Gastroesophageal sphincter (tissue), 4 donors: Measurements from ENCODE around the gene CFAP46. TPM values are rescaled to one million over a fixed set of nuclear protein-coding genes. Genes with fewer than 3 reads are reported as not detected.

Experiments used
- ATAC-seq: fragments of 150-250 bp; one replicate; pipeline ENCODE4 v1.9.1; 2016; ENCODE audit warnings: mild to moderate bottlenecking, moderate library complexity
- H3K27ac ChIP-seq, 4 donors: fragments of 200-600 bp; sonication (generic) in 3 of 4; 1 replicate in 3 of 4; 2 replicates in 1 of 4; pipeline ENCODE4 v1.5.1; 2016 to 2019
- H3K27me3 ChIP-seq: fragments of 200-600 bp; sonication (generic); one replicate; pipeline ENCODE4 v1.5.1; 2019
- H3K36me3 ChIP-seq, 2 donors: fragments of 200-600 bp; sonication (generic); one replicate each; pipeline ENCODE4 v1.5.1; 2019; ENCODE audit warnings: control low read depth in 1 of 2
- H3K4me1 ChIP-seq, 3 donors: fragments of 200-600 bp; sonication (generic); 1 replicate in 2 of 3; 2 replicates in 1 of 3; pipeline ENCODE4 v1.5.1; 2016 to 2019; ENCODE audit warnings: control low read depth in 2 of 3
- H3K4me3 ChIP-seq, 2 donors: fragments of 200-600 bp; sonication (generic); one replicate each; pipeline ENCODE4 v1.5.1; 2019; ENCODE audit warnings: mild to moderate bottlenecking in 1 of 2, moderate library complexity in 1 of 2
- H3K9me3 ChIP-seq, 3 donors: fragments of 200-600 bp; sonication (generic); one replicate each; pipeline ENCODE4 v1.5.1; 2017 to 2019; ENCODE audit warnings: control low read depth in 2 of 3
- EP300 ChIP-seq: sonication (generic); formaldehyde crosslinking; IDR thresholded peaks from one replicate; pipeline ENCODE4 v1.6.1; 2017; ENCODE audit warnings: antibody characterized with exemption, mild to moderate bottlenecking
- POLR2A ChIP-seq, 2 donors: fragments of 450-650 bp; IDR thresholded peaks; one replicate each; pipeline ENCODE4 v1.6.1; 2017; ENCODE audit warnings: antibody characterized with exemption in 2 of 2, mild to moderate bottlenecking in 2 of 2, moderate library complexity in 1 of 2
- POLR2AphosphoS5 ChIP-seq: sonication (generic); formaldehyde crosslinking; IDR thresholded peaks from one replicate; pipeline ENCODE4 v1.6.1; 2017; ENCODE audit warnings: antibody characterized with exemption
- WGBS, 2 donors: methylation state at CpG; one replicate each; pipeline ENCODE4 v1.1.5; 2018; ENCODE audit warnings: low coverage in 1 of 2; 5-methylcytosine and 5-hydroxymethylcytosine counted together
- total RNA-seq, 4 donors: library from RNA; depleted of rRNA; stranded (reverse); fragments of >200 nt; gene quantifications; one replicate each; pipeline ENCODE4 v1.1.0, GENCODE V29; 2016
- TF ChIP-seq, protein P1 (sequence below), 4 experiments: fragments of 200-600 bp in 2 of 4; fragments of 450-650 bp in 2 of 4; sonication (generic) in 1 of 4; IDR thresholded peaks; one replicate each; pipeline ENCODE4 v1.5.1; 2017 to 2019; ENCODE audit warnings: antibody characterized with exemption in 4 of 4, mild to moderate bottlenecking in 2 of 4, moderate library complexity in 2 of 4

Gene CFAP46
- total RNA-seq, 4 donors from 2014 or later: 0.27 to 2.2 (median 0.30) TPM; not detected in 1

DNA sequence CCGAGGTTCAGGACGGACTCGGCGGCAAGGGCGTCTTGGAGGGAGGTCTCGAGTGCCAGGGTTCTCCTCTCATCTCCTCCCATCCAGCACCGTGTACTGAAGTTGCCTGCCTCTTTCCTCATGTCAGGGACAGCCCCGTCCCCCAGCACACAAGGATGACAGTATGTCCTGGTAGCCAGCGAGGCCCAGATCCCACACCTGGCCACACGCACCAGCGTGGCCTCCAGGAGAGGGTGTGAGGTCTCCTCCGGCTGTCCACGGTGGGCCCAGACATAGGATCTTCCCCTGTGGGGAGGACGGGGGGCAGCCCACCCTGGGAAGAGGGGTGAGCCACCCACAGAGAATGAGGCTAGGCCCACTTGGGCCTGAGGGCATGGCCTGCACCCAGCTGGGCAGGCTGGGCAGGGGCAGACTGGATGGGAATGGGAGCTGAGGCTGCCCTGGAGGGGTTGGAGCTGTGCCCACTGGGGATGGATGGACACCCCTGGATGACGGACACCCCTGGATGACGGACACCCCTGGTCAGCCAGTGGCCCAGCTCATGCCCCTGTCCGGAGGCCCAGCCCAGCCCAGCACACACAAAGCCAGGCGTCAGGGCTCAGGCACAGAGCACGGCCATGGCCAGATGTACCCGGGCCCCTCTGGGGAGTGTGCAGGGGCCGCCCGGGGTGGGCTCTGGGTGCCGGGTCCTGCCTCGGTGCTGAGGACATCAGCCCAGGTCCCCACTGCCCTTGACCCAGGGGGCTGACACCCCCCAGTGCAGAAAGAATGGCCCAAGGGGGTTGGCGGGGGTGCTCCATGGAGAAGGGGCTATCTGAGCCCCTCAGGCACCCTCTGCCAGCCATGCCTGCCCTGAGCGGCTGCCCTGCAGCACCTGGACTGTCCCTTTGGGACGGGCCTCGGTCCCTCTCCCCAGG, 30.9 kb upstream of the CFAP46 start:
- H3K9me3 ChIP-seq: peaks cover 0 to 18% (median 0%) of the 10 kb centered on the region in 3 donors
- H3K36me3 ChIP-seq: no peaks in the 10 kb centered on the region
- TF ChIP-seq POLR2AphosphoS5: no peak
- no peak for TF ChIP-seq EP300
- TF ChIP-seq POLR2A (IDR thresholded peaks at IDR 0.05): no peak
- TF ChIP-seq, protein P1, sequence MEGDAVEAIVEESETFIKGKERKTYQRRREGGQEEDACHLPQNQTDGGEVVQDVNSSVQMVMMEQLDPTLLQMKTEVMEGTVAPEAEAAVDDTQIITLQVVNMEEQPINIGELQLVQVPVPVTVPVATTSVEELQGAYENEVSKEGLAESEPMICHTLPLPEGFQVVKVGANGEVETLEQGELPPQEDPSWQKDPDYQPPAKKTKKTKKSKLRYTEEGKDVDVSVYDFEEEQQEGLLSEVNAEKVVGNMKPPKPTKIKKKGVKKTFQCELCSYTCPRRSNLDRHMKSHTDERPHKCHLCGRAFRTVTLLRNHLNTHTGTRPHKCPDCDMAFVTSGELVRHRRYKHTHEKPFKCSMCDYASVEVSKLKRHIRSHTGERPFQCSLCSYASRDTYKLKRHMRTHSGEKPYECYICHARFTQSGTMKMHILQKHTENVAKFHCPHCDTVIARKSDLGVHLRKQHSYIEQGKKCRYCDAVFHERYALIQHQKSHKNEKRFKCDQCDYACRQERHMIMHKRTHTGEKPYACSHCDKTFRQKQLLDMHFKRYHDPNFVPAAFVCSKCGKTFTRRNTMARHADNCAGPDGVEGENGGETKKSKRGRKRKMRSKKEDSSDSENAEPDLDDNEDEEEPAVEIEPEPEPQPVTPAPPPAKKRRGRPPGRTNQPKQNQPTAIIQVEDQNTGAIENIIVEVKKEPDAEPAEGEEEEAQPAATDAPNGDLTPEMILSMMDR (IDR thresholded peaks at IDR 0.05): no peak
- WGBS, 2 donors: 80% methylated on average over 4 of the region's 28 CpGs; no CpG with 5 or more reads in 1 of the 2 donors
- H3K27me3 ChIP-seq: peaks cover 73% of the 10 kb centered on the region
- no peak overlapping the region for H3K4me3 ChIP-seq
- no peak overlapping the region for H3K27ac ChIP-seq
- ATAC-seq: no peak
- no peaks in the 10 kb centered on the region for H3K4me1 ChIP-seq

DNA sequence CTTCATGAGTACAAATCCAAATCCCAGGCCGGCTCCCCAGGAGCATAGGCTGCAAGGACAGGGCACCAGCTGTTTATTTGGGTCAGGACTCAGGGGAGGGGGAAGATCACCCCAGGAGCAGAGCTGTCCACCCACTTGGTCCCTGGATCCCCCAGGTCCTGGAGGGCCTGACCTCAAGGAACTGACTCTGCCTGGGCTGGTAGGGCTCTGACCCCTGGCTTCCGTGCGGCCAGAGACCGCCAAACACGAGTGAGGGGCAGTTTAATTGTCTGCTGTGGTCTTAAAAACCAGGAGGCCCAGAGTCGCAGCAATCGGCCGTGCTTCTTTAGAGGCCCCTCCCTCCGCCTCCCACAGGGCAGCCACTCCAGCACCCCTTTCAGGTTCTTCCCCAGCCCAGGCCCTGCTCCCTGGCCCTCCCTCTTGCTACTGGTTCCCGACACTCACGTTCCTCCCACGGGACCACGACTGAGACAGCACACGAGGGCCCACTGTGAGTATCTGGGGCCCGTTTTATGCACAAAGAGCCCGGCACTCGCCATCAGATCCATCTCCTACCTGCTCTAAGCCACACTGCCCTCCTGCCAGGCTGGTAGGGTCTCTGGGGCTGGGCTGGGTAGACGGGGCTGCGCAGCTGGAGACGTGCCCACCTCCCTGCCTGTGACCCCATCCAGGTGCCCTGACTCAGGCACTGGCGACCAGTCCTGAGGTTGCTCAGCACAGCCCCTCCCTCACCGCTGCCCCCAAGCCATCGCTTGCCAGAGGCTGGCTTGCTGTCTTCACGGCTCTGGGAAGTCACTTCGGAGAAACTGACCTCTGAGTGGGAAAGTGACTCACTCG, 30.0 kb upstream of the CFAP46 start:
- Histone ChIP-seq H3K36me3 (no peaks in the 10 kb centered on the region), H3K27ac (no peak overlapping the region), H3K4me1 (no peaks in the 10 kb centered on the region), H3K4me3 (no peak overlapping the region), H3K27me3 (peaks cover 74% of the 10 kb centered on the region), H3K9me3 (peaks cover 0 to 18% (median 0%) of the 10 kb centered on the region in 3 donors)
- no peak for ATAC-seq
- whole genome bisulfite sequencing, 2 donors: no CpG with 5 or more reads among the region's 26 CpGs
- TF ChIP-seq POLR2AphosphoS5 (no peak), POLR2A (IDR thresholded peaks at IDR 0.05) (no peak), EP300 (no peak)
- TF ChIP-seq, protein P1 (IDR thresholded peaks at IDR 0.05): no peak

DNA sequence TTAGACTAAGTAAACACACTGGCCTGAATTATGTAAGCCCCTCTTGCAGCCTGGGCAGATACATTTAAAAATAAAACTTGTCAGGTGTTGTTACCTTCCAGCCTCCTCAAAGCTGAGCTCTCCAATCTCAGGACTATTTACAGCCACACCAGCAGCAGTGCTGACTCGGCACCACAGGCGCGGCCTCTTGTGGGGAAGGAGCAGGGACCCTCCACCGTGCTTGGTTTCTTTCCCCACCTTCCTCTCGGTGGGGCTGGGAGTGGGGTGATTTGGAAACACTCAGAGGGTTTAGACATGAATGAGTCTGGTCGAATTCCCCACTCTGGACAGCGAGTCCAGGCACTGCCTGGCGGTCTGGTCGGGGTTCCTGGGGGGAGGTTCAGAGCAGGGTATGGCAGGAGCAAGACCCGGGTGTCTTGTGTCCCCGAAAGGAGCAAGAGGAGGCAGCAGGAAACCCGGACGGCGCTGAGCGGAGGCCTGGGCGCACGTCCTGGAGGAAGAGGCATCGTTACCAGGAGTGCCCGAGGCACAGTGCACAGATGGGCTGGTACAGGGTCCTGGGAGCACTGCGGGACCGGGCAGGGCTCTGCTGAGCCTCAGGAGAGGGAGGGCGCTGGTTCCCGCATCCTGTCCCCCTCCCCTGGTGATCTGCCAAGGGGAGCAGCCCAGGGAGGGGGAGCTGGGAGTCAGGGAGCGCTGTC, 29.2 kb upstream of the CFAP46 start:
- peaks cover 76% of the 10 kb centered on the region for H3K27me3 ChIP-seq
- no peaks in the 10 kb centered on the region for H3K4me1 ChIP-seq
- no peak overlapping the region for H3K27ac ChIP-seq
- no peak for ATAC-seq
- peaks cover 0 to 18% (median 0%) of the 10 kb centered on the region in 3 donors for H3K9me3 ChIP-seq
- no peak overlapping the region for H3K4me3 ChIP-seq
- TF ChIP-seq EP300: no peak
- TF ChIP-seq, protein P1 (IDR thresholded peaks at IDR 0.05): no peak
- TF ChIP-seq POLR2A (IDR thresholded peaks at IDR 0.05): no peak
- no peak for TF ChIP-seq POLR2AphosphoS5
- H3K36me3 ChIP-seq: no peaks in the 10 kb centered on the region
- WGBS, 2 donors: 45 to 62% methylated on average over 4 to 8 of the region's 24 CpGs

DNA sequence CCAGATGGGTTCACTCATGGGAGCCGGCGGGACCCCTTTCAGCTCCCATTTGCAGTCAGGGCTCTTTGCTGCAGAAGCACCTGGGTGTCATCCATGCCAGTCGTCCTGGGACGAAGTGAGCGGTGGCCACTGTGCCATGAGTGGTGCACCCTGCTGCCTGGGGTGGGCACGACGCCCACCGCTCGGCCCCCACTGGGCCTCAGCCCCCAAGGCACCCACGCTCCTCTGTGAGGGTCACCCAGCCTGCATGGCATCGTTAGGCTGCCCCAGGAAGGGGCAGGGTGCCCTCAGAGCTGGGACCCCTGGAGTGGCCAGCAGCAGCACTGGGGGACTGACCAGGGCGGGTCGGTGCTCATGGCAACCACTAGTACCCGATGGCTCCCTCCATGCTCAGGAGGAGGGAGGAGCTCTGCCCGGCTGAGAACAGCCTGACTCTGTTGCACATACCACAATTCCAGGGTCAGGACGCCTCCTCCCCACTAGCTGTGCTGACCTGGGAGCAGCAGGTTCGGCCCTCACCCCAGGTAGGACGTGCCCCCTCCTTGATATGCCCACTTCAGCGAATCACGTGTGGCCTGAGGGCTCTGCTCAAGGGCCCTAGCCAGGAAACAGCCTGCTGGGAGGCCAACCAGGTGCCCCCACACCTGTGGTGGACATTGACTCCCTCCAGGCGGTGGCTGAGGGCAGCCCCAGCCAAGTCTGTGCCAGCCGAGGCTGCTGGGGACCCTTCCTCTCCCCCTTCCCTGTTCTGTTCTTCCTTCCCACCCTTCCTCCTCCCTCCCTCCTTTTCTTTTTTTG, 28.5 kb upstream of the CFAP46 start:
- Histone ChIP-seq H3K9me3 (peaks cover 0 to 18% (median 0%) of the 10 kb centered on the region in 3 donors), H3K4me1 (no peaks in the 10 kb centered on the region), H3K4me3 (no peak overlapping the region), H3K36me3 (no peaks in the 10 kb centered on the region), H3K27ac (no peak overlapping the region), H3K27me3 (peaks cover 76% of the 10 kb centered on the region)
- no peak for ATAC-seq
- no peak for TF ChIP-seq POLR2A (IDR thresholded peaks at IDR 0.05)
- no peak for TF ChIP-seq EP300
- TF ChIP-seq, protein P1 (IDR thresholded peaks at IDR 0.05): no peak
- no peak for TF ChIP-seq POLR2AphosphoS5
- WGBS, 2 donors: 56% methylated on average over 3 of the region's 22 CpGs; no CpG with 5 or more reads in 1 of the 2 donors
